ENCODE results near the gene PROZ. TPM values are rescaled to one million over a fixed set of nuclear protein-coding genes. Genes with fewer than 3 reads are reported as not detected.

The PROZ gene
- total RNA-seq, 1 experiment from 2014 or later, result not detected

GRCh38 chr13:113113846-113114271 lies 44.6 kb upstream of the PROZ start:
- Mint-ChIP-seq H3K27ac (no peak overlapping the region), H3K4me1 (peaks cover 0 to 4% of the 10 kb centered on the region in 2 experiments; a peak in 1 of 4 replicates), H3K36me3 (ENCODE audit: insufficient read depth in 1 of 3, low read depth in 3 of 3) (peaks cover 3 to 5% (median 4%) of the 10 kb centered on the region in 3 experiments; a peak in 4 of 7 replicates), H3K9me3 (peaks cover 3 to 8% of the 10 kb centered on the region in 2 experiments; a peak in 4 of 5 replicates), H3K27me3 (ENCODE audit: low read depth) (peaks cover 40% of the 10 kb centered on the region), H3K4me3 (no peak overlapping the region)
- H2BK20ac ChIP-seq (ENCODE audit: low read depth, low read length, poor library complexity, severe bottlenecking), result no peak overlapping the region
- H4K5ac ChIP-seq (ENCODE audit: insufficient read length, low read depth, low read length), result no peak overlapping the region
- H3K14ac ChIP-seq (ENCODE audit: insufficient read depth, low read length), result no peak overlapping the region
- peaks cover 29% of the 10 kb centered on the region; the same call in 1 of the 2 replicates for H3K27me3 ChIP-seq (ENCODE audit: insufficient read depth, low read length)
- H3K23me2 ChIP-seq (ENCODE audit: insufficient read length, low read depth, low read length, poor library complexity, severe bottlenecking), result peaks cover 4% of the 10 kb centered on the region
- H2BK120ac ChIP-seq (ENCODE audit: low read depth, low read length, poor library complexity, severe bottlenecking), result no peak overlapping the region
- no peaks in the 10 kb centered on the region for H3K9me3 ChIP-seq (ENCODE audit: control insufficient read depth, low read depth, low read length)
- TF ChIP-seq CTCF (conservative IDR thresholded peaks at IDR 0.05), result no peak
- H3K9ac ChIP-seq (ENCODE audit: extremely low read depth, insufficient read length, low read length), result no peak overlapping the region
- H3K4ac ChIP-seq (ENCODE audit: low read depth, low read length), result no peak overlapping the region
- no peaks in the 10 kb centered on the region for H3K79me1 ChIP-seq (ENCODE audit: insufficient read depth, low read depth, low read length, poor library complexity, severe bottlenecking)
- H4K8ac ChIP-seq (replicated peaks; ENCODE audit: insufficient read length, low read depth, low read length), result no peak overlapping the region
- no peak overlapping the region for H3K18ac ChIP-seq (ENCODE audit: insufficient read length, low read depth, low read length)
- H3K79me2 ChIP-seq (ENCODE audit: insufficient read depth, low read length), result no peaks in the 10 kb centered on the region
- no peak overlapping the region for H3K27ac ChIP-seq (ENCODE audit: insufficient read length, low read depth, low read length)
- no peak overlapping the region for H3K23ac ChIP-seq (ENCODE audit: insufficient read length, low read depth, low read length)
- no peak overlapping the region for H4K91ac ChIP-seq (ENCODE audit: insufficient read length, low read depth, low read length)
- H4K20me1 ChIP-seq (ENCODE audit: control insufficient read depth, insufficient read depth, insufficient read length), result no peaks in the 10 kb centered on the region
- no peaks in the 10 kb centered on the region for H3K4me1 ChIP-seq (ENCODE audit: insufficient read depth, low read length)
- no peak overlapping the region for H2AFZ ChIP-seq (ENCODE audit: low read length)
- H3T11ph ChIP-seq (ENCODE audit: low read length), result no peak overlapping the region
- H2AK5ac ChIP-seq (ENCODE audit: insufficient read length, low read length), result no peak overlapping the region
- H2BK5ac ChIP-seq (ENCODE audit: insufficient read length, low read length), result no peak overlapping the region
- no peak overlapping the region for H3K4me2 ChIP-seq (ENCODE audit: insufficient read depth, insufficient read length, low read length)
- H3K56ac ChIP-seq (ENCODE audit: insufficient read length, low read depth, low read length), result no peak overlapping the region
- WGBS (ENCODE audit: extremely low coverage, insufficient read length, low lambda C conversion rate), result no CpG with 5 or more reads among the region's 8 CpGs
- no peak overlapping the region for H2BK12ac ChIP-seq (ENCODE audit: insufficient read length, low read depth, low read length)
- no peak for DNase-seq
- no peak overlapping the region for H2BK15ac ChIP-seq (ENCODE audit: low read depth, low read length)

Measured in H9 (cell line).